ENCODE data around the gene NFKBIL1.
A peak's percentile ranks its signal among the peaks of the same experiment; 100 is the strongest.

Gene NFKBIL1

DNA sequence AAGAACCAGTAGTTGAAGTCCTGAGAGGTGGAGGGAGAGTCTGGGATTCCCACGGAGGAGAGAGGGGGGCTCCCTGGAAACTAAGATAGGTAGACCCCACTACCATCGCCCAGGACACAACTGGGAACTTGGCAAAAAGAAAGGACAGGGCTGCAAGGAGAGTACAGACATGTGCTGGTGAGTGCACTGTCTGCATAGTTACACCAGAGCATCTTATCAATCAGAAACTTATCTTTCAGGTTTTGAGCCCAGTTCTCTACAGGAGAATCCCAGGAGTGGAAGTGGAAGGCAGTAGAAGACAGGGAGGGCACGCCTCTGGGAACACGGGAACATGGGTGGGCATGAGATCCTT, 12.2 kb downstream of the NFKBIL1 start:
- TF ChIP-seq, protein P1, sequence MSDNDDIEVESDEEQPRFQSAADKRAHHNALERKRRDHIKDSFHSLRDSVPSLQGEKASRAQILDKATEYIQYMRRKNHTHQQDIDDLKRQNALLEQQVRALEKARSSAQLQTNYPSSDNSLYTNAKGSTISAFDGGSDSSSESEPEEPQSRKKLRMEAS (IDR thresholded peaks at IDR 0.05) = no peak
- no peak for TF ChIP-seq NFIC (IDR thresholded peaks at IDR 0.05)
- TF ChIP-seq YY1 (IDR thresholded peaks at IDR 0.05; ENCODE audit: low read depth) = no peak
- no peak for TF ChIP-seq EP300 (IDR thresholded peaks at IDR 0.05; ENCODE audit: borderline replicate concordance)
- TF ChIP-seq CEBPB (IDR thresholded peaks at IDR 0.05) = no peak
- TF ChIP-seq CREB1 (IDR thresholded peaks at IDR 0.05; ENCODE audit: low read depth) = no peak
- no peak for TF ChIP-seq TEAD4 (IDR thresholded peaks at IDR 0.05)
- TF ChIP-seq, protein P2, sequence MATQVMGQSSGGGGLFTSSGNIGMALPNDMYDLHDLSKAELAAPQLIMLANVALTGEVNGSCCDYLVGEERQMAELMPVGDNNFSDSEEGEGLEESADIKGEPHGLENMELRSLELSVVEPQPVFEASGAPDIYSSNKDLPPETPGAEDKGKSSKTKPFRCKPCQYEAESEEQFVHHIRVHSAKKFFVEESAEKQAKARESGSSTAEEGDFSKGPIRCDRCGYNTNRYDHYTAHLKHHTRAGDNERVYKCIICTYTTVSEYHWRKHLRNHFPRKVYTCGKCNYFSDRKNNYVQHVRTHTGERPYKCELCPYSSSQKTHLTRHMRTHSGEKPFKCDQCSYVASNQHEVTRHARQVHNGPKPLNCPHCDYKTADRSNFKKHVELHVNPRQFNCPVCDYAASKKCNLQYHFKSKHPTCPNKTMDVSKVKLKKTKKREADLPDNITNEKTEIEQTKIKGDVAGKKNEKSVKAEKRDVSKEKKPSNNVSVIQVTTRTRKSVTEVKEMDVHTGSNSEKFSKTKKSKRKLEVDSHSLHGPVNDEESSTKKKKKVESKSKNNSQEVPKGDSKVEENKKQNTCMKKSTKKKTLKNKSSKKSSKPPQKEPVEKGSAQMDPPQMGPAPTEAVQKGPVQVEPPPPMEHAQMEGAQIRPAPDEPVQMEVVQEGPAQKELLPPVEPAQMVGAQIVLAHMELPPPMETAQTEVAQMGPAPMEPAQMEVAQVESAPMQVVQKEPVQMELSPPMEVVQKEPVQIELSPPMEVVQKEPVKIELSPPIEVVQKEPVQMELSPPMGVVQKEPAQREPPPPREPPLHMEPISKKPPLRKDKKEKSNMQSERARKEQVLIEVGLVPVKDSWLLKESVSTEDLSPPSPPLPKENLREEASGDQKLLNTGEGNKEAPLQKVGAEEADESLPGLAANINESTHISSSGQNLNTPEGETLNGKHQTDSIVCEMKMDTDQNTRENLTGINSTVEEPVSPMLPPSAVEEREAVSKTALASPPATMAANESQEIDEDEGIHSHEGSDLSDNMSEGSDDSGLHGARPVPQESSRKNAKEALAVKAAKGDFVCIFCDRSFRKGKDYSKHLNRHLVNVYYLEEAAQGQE (IDR thresholded peaks at IDR 0.05; ENCODE audit: low read depth) = no peak
- no peak for TF ChIP-seq TAF1 (IDR thresholded peaks at IDR 0.05; ENCODE audit: low read depth)
- no peak for TF ChIP-seq FOXM1 (IDR thresholded peaks at IDR 0.05; ENCODE audit: borderline replicate concordance, low read depth)
- TF ChIP-seq TCF12 (IDR thresholded peaks at IDR 0.05; ENCODE audit: low read depth) = no peak
- TF ChIP-seq EGR1 (IDR thresholded peaks at IDR 0.05) = no peak
- no peak for TF ChIP-seq RAD21 (IDR thresholded peaks at IDR 0.05; ENCODE audit: low read depth)
- TF ChIP-seq, protein P3, sequence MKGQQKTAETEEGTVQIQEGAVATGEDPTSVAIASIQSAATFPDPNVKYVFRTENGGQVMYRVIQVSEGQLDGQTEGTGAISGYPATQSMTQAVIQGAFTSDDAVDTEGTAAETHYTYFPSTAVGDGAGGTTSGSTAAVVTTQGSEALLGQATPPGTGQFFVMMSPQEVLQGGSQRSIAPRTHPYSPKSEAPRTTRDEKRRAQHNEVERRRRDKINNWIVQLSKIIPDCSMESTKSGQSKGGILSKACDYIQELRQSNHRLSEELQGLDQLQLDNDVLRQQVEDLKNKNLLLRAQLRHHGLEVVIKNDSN (IDR thresholded peaks at IDR 0.05) = no peak
- TF ChIP-seq ZBTB7A (IDR thresholded peaks at IDR 0.05; ENCODE audit: low read depth) = no peak

DNA sequence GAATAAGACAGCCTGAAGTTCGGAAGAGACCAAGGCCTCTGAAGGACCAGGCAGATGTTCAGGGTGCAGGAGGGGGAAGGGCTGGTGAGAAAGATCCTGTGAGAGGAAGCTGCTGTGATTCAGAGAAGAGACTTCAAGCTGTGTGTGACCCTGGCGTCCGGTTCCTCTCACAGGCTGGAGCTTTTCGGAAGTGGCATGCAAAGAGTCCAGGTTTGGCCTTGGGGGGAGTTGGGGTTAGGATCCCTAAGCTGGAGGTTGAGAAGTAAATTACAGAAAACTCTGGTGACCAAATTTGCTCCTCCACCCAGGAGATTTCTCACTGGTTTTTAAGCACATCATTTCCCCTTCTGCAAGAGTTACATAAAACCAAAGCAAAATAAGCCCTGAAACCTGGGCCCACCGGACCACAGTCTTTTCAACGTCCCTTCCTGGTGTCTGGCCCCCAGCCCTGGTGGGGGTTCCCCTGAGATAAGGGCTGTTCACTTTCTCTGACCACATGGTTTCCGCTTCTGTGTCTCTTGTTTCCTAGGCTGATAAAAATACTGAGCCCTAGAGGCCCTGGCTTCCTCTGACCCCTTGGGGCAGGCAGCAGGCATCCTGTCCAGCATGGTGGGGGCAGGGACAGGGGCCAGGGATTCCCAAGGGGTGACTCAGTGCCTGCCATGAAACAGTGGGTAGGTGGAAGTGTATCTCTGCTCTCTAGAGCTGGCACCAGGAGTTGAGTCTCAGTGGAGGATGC, 12.7 kb downstream of the NFKBIL1 start:
- TF ChIP-seq TEAD4 (IDR thresholded peaks at IDR 0.05) (0 out of 2 replicates have a peak, but pooled peaks have one; percentile 8), YY1 (IDR thresholded peaks at IDR 0.05; ENCODE audit: low read depth) (no peak)

DNA sequence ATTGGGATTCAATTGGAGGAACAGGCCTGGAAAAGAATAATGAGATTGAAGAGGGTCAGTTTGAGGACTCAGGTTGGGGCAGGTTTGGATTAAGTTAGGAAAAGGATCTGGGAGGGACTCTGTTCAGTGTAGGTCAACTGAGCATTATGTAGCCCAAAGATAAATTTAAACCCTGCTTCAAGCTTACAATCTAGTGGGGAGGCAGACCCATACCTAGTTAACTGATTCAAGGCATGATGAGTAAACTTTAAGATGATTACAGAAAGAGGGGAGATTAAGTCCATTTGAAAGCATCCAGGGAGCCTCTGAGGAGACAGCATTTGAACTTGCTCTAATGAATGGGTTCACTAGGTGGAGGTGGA, 13.3 kb downstream of the NFKBIL1 start:
- TF ChIP-seq EGR1 (IDR thresholded peaks at IDR 0.05) = no peak
- TF ChIP-seq YY1 (IDR thresholded peaks at IDR 0.05; ENCODE audit: low read depth) = no peak
- TF ChIP-seq ZBTB7A (IDR thresholded peaks at IDR 0.05; ENCODE audit: low read depth) = no peak
- no peak for TF ChIP-seq TEAD4 (IDR thresholded peaks at IDR 0.05)
- TF ChIP-seq CREB1 (IDR thresholded peaks at IDR 0.05; ENCODE audit: low read depth) = no peak
- TF ChIP-seq NFIC (IDR thresholded peaks at IDR 0.05) = no peak
- TF ChIP-seq FOXM1 (IDR thresholded peaks at IDR 0.05; ENCODE audit: borderline replicate concordance, low read depth) = no peak
- TF ChIP-seq CEBPB (IDR thresholded peaks at IDR 0.05) = no peak
- no peak for TF ChIP-seq TAF1 (IDR thresholded peaks at IDR 0.05; ENCODE audit: low read depth)

DNA sequence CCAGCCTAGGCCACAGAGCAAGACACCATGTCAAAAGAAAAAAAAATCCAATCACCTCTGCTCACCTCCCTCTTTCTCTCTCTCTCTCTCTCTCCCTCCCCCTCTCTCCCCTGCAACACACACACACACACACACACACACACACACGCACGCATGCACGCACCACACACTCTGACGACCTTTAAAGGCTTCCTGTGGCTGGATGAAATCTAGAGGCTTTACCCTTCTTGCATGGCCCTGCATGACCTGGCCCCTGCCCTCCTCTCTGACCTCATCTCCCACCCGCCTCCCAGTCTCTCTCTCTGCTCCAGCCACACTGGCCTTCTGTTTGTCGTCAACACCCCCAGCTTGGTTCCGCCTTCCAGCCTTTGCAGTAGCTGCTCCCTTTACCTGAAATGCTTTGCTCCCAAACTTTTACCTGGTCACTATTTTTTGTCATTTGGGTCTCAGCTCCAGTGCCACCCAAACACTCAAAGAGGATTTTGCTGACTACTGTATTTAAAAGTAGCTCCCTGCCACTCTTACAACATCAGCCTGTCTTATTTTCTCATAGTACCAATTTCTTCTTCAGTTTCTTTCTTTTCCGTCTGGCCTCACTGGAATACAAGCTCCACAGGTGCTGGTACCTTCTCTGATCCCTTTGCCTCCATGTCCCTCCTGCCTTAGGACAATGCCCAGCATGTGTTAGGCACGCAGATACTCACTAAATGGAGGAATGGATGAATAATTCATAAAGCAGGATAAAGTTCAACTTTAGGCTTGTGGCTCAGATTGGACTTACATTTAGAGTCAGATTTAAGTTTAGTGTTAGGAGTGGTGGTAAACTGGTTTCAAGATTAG, 20.3 kb downstream of the NFKBIL1 start:
- TF ChIP-seq, protein P3 (IDR thresholded peaks at IDR 0.05) = no peak
- TF ChIP-seq EGR1 (IDR thresholded peaks at IDR 0.05) (no peak), EP300 (IDR thresholded peaks at IDR 0.05; ENCODE audit: borderline replicate concordance) (no peak), CEBPB (IDR thresholded peaks at IDR 0.05) (no peak), FOXM1 (IDR thresholded peaks at IDR 0.05; ENCODE audit: borderline replicate concordance, low read depth) (no peak), ZBTB7A (IDR thresholded peaks at IDR 0.05; ENCODE audit: low read depth) (no peak), CREB1 (IDR thresholded peaks at IDR 0.05; ENCODE audit: low read depth) (no peak), TCF12 (IDR thresholded peaks at IDR 0.05; ENCODE audit: low read depth) (no peak), RAD21 (IDR thresholded peaks at IDR 0.05; ENCODE audit: low read depth) (no peak), TEAD4 (IDR thresholded peaks at IDR 0.05) (no peak), YY1 (IDR thresholded peaks at IDR 0.05; ENCODE audit: low read depth) (no peak), TAF1 (IDR thresholded peaks at IDR 0.05; ENCODE audit: low read depth) (no peak), NFIC (IDR thresholded peaks at IDR 0.05) (no peak)
- TF ChIP-seq, protein P2 (IDR thresholded peaks at IDR 0.05; ENCODE audit: low read depth) = no peak
- TF ChIP-seq, protein P1 (IDR thresholded peaks at IDR 0.05) = no peak

DNA sequence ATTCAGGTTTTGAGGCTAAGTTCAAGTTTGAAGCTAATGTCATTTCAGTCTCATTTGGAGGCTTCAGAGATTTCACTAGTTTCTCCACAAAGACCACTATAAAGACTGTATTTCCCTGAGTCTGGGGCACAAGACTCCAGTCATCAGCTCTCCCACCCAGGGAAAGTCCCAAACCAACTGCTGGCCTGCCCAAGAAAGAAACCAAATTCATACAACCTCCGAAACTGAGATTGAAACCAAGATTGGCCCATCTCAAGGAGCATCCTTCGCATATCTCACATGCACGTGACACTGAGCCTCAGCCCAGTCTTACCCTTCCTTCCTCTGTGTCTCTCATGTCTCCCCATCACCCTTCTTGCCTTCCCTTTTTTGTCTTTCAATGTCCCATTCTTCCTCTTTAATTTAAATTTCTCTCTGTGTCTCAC, 21.1 kb downstream of the NFKBIL1 start:
- TF ChIP-seq, protein P1 (IDR thresholded peaks at IDR 0.05) = no peak
- no peak for TF ChIP-seq CREB1 (IDR thresholded peaks at IDR 0.05; ENCODE audit: low read depth)
- no peak for TF ChIP-seq TEAD4 (IDR thresholded peaks at IDR 0.05)
- no peak for TF ChIP-seq NFIC (IDR thresholded peaks at IDR 0.05)
- TF ChIP-seq TCF12 (IDR thresholded peaks at IDR 0.05; ENCODE audit: low read depth) = no peak
- TF ChIP-seq, protein P3 (IDR thresholded peaks at IDR 0.05) = no peak
- TF ChIP-seq TAF1 (IDR thresholded peaks at IDR 0.05; ENCODE audit: low read depth) = no peak
